HG03280 (cell line): Measurements from ENCODE around the gene TRMT10C.
"Not testable (repeated sequence)": the region's sequence is repeated elsewhere in the genome, so short reads cannot be mapped to it uniquely, and the experiment has no call there.

Experiments used
- ATAC-seq: cut with Tn5 transposase; IDR thresholded peaks from one replicate; pipeline ENCODE4 v1.9.1; 2021; ENCODE audit warnings: mild to moderate bottlenecking, moderate library complexity; ENCODE audit not compliant: unreplicated experiment

Gene TRMT10C

DNA sequence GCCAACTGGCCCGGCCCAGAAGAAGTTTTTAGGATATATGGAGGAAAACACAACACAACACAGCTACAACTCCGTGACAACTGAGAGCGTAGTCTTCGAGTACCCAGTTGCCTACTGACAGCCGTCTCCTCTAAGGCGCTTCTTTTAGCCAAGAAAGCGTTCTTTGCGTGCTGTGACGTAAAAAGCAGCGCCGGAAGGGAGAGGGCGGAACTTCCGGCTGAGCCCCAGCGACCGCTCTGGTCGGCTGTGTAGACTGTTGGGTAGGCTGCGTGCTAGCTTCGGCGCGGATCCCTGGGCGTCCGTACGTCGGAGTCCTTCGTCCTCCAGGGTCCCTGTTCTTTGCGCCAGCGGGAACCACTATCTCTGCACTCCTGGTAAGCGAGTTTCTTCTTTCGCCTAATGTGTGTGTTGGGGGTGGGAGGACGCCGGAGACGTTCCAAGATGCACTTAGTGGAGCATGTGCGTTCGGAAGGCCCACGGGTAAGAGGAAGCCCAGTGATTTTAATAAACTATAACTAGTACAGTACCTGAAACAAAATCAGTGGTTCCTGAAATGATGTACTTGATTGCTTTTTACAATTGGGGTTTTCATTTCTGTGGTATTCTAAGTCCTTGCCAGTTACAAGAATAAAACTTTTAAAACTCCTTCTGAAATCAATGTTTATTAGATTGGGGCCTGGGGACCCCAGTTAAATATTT, at the start of gene TRMT10C:
Gene TRMT10C (plus strand): TSS at position 239 of the 699 bp plus-strand sequence. CDS start 2,914 bp downstream, outside the sequence.
- ATAC-seq = peak; percentile 100

DNA sequence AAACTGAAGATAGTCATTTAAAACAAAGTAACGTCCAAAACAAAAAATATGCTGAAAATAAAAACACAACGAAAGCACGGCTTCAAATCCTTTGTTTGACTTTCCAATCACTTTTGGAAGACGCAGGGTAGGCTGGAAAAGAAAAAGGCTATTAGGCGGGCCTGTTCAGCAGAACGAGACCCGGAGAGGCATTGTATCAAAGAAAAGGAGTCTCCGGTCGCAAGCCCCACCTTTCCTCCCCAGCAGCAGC, 49.3 kb upstream of the TRMT10C start:
- ATAC-seq = peak; percentile 31

DNA sequence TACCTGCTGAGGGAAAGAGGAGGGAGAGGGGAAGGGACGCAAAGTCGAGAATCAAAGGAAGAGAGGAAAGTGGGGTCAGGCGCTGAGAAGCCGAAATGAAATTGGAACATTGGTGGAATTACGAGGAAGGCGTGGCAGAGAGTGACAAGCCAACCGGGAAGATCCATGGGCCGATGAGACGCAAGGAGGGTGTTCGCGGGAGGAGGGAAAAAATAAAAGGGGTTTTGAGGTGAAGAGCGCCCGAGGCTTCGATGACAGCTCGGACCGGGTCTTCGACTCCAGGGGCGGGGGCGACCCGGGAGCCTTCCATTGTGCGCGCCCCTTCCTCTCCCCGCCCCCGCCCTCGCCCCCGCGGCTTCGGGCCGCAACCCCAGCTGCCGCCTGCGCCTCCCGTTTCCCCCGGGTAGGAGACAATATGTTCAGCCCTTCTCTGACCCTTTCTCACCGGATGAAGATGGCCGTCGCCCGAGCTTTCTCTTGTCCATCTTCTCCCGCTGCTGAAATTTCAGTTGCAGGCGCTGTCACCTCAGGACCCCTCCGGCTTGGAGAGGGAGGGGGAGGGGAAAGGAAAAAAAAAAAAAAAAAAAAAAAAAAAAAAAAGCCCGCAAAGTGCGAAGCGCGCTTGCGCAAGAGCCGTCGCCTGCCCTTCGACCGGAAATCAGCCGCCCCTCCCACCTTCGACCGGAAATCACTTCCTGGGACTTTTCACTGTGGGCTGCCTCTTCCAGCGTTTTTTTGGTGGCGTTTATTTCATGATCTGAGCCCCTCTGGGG, 48.8 kb upstream of the TRMT10C start, which contains the start of gene SENP7:
Gene SENP7 (minus strand): TSS at position 567 of the 773 bp plus-strand sequence. CDS start 82 bp downstream, at position 485.
- peak; percentile 49 for ATAC-seq

DNA sequence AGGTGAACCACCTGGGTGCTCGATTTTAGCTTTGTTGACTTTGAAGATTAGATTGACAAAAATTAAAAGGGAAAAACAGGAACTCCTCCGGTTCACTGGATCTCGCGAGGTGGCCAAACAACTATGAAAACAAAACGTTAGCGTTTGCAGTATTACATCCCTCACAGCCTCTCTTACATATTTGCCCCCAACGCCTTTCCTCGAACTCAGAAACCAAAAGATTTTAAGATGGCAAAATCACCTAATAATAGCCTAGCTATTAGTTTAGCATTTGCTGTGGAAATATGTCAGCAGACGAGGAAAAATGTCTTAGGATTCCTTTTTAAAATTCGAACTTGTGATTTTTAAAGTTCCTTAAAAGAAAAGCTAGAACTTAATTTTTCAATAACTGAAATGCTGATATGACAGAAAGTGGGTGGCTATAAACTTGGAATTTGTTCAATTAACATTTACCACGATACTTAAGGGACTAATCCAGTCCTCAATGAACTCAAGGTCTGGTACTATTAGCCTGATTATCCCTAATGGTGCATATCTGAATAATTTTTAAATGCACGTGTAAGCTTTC, 48.2 kb upstream of the TRMT10C start:
- peak; percentile 32 for ATAC-seq

DNA sequence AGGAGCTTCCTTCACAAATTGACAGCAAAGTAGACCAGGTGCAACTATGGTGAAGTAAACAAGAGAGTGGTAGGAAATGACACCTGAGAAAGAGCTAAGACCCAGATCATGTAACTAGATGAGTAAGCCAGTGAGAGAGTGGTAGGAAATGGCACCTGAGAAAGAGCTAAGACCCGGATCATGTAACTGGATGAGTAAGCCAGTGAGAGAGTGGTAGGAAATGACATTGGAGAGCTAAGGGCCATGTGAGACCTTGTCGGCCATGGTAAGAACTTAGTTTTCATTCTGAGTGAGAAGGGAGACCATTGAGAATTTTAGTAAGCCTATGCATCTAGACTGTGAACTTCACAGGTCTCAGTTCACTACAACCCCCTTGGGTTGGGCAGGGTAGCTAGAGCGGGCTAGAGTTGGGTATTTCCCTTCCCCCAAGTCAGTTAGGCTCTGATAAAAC, 43.2 kb upstream of the TRMT10C start:
- ATAC-seq = peak; percentile 98

DNA sequence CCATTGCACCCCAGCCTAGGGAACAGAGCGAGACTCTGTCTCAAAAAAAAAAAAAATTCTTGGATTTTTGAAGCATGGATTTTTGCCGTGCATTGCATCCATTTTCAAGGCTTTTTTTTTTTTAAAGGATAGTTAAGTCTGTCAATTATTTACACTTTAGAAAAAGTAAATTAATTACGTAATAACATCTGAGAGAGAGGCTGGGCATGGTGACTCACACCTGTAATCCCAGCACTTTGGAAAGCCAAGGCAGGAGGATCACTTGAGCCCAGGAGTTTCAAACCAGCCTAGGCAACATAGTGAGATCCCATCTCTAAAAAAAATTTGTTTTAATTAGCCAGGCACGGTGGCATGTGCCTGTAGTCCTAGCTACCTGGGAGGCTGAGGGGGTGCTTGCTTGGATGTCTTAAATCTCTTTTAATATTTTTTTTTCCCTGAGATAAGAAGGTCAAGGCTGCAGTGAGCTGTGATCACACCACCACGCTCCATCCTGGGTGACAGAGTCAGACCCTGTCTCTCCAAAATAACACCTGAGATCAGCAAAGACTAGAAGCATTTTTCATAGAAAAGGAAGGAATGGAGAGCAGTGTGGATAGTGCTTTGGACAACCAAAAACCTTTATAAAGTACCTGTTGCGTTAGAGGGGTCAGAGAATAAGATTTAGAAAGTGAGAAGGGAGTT, 41.8 kb upstream of the TRMT10C start:
- ATAC-seq = no peak

DNA sequence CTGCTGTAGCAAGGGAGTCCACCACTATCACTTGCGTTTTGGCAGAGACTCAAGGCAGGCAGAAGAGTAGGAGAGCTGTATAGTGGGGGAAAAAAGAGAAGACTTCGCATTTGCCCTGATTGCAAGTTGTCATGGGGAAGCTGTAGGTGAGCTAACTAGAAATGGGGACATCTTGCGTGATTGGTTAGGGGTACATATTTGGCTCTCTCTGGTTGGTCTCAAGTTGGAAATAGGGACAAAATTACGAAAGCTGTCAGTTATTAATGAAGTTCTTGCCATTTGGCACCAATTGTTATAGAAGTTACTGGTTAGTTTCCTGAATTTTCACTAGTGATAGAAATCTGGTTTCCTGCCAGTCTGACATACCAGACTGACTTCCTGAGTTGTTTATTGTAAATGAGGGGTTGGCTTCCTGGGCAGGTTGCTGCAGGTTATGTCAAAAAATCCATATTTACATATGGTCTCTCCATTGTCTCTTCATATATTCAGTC, 40.4 kb upstream of the TRMT10C start:
- ATAC-seq = no peak

DNA sequence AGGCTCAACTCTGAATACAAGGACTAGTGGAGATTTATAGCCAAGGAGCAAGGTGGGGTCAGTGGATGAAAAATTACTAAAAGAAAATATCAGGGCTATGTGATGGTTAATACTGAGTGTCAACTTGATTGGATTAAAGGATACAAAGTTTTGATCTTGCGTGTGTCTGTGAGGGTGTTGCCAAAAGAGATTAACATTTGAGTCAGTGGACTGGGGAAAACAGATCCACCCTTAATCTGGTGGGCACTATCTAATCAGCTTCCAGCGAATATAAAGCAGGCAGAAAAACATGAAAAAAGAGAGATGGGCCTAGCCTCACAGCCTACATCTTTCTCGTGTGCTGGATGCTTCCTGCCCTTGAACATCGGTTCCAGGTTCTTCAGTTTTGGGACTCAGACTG, 34.2 kb upstream of the TRMT10C start:
- ATAC-seq = no peak

DNA sequence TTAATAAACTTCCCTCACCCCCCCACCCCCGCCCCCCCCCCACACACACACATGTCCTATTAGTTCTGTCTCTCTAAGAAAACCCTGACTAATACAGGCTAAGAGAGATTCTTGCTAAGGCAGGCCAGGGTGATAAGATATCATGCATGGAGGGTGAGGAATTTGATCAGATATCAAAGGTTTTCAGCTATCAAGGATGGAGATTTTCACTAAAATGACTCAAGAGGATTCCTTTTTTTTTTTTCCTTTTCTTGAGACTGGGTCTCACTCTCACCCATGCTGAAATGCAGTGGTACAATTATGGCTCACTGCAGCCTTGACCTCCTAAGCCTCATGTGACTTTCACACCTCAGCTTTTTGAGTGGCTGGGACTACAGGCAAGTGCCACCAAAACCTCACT, 33.8 kb upstream of the TRMT10C start:
- no peak for ATAC-seq

DNA sequence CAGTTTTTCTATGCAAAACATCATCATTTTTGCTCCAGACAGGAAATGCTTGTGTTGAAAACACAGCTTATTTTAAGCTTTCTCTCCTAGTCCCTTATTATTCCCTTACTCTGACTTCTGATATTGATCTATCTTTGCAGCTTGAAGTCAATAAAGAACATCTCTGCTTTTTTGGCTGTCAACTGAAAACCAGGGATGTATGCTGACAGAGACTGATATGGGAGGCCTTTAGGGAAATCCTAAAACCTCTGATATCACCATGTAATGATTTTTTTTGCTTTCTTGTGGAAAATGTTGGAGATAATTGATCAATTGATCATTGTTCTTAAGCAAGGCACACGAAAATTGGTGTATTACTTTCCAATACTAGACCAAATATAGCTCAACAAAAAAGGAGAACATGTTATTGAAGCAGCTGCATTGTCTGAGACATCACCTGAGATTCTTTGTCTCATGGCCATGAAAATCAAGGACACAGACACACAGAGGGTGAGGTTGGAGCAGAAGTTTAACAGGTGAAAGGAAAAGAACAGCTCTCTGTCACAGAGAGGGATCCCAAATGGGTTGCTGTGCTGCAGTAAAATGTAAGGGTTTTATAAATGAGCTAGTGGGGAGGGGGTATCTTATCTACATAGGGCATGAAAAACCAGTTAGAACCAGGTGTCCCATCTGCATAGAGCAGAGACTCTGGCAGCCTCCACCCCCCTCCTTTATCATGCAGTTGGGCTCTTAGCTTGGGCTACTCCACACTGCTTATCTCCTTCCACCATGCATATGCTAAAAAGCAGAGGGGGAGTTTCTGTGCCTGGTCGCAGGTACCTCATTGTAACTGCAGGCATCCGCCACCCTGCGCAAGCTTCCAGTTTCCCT, 31.6 kb upstream of the TRMT10C start:
- no peak for ATAC-seq

DNA sequence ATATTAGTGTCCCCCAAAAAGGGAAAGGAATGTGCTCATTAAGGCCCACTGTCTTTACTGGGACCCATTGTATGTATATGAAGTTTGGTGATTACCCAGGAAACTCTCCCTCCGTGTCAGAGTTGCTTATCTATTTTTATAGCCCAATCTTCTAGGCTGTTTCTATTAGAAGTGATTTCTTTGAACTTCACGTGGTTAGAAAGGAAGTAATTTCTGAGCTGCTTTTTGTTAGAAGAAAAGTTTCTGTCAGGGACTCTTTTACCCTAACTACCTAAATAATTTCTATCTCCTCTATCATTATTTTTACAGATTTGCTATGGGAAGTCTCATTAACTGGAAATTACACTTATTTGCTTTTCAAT, 31.0 kb upstream of the TRMT10C start:
- no peak for ATAC-seq

DNA sequence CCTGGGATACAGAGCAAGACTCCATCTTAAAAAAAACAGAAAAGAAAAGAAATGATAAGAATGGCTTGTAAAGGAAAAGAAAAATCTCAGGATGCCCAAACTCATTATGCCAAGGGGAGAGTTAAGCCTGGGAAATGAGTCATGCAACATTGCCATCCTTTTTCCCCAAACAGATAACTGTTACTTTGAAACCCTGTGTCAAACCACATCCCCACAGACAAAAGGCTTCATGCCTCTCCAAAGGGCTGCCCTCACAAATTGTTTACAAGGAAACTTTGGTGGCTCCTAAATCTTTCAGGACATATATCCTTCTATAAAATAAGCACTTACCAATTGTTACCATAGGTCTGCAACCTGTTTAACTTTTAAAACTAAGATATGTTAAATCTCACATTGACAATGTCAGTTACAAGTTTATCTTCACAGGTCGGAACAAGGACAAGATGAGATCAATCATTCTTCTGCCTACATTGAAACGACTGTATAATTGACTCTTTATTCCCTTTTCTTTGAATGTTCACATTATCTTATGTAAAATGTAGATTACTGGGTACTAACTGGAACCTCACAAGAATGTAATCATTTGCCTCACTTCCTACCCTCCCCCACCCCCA, 30.1 kb upstream of the TRMT10C start:
- no peak for ATAC-seq

DNA sequence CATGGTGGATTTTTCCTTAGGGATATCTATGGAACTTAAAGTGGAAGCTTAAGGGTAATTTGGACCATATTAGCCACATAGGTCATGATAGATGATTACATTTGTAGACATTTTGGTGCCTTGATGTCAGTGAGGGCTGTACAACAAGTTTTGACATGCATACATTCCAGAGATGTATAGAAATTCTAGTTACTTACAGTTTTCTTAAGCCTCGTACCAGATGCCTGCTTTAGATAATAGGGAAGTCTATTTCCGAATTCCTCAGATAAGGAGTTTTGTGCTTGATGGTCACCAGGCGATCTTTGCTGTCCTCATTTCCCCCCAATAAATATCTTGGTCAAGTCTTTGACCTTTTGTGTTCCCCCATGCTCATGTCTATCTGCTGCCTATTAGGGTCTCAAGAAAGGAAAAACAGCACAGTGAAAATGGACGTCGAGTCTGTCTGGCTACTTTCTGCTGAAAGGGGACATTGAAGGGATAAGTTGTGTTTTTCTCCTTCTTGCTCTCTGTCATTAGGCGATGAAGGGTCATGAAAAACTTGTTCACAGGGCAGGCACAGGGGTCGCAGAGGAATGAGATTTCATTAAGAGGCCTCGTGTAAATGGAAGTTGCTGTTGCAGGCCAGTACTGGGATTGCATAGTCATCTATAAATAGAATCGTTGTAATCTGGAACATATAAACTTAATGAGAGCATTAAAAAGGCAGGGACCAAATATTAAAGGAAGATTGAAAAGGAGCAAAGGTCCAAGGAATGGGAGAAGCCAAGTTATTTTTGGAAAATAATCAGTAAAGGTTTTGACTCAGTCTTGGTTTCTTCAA, 28.7 kb upstream of the TRMT10C start:
- no peak for ATAC-seq

DNA sequence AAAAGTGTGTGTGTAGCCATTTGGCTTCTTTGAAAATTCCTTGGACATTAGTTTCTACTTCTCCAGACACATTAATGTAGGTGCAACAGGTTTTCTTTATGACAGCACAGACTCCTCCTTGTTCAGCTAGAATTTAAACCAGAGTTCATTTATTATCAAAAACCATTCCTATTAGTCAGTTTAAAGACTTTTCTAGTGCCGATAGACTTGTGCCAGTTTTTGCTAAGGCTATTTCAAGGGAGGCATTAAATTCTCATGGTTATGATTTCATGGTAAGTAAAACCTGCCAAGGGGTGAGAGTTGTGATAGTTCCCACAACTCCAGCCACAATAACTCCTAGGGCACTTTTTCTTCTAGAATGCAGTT, 28.1 kb upstream of the TRMT10C start:
- no peak for ATAC-seq

DNA sequence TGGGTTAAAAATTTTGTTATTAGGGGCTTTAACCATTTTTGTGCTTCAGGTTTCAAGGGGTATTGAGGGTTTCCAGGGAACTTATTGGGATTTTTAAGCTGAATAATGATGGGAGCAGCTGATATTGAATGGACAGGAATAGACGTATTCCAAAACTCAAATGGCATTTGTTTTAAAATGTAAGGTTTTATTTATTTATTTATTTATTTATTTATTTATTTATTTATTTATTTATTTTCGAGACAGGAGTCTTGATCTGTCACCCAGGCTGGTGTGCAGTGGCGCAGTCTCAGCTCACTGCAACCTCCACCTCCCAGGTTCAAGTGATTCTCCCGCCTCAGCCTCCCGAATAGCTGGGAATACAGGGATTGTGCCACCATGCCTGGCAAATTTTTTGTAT, 26.4 kb upstream of the TRMT10C start:
- no peak for ATAC-seq

DNA sequence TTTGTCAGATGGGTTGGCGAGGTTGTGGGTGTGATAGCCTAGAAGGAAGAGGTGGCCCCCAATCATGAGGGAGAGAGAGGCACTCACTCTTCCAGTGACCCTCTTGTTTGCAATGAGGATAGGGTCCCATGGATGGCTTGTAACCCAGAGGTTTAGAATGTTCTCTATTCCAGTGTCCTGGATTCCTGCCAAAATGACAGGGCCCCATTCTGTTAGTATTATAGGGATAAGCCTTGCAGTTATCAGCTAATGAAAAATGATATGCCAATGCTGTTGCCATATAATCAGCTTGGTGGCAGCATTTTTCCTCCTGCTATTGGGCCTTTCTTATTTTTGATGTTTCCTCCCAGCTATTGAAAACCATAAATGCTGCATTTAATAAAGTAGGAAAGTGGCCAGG, 25.4 kb upstream of the TRMT10C start:
- ATAC-seq = no peak

DNA sequence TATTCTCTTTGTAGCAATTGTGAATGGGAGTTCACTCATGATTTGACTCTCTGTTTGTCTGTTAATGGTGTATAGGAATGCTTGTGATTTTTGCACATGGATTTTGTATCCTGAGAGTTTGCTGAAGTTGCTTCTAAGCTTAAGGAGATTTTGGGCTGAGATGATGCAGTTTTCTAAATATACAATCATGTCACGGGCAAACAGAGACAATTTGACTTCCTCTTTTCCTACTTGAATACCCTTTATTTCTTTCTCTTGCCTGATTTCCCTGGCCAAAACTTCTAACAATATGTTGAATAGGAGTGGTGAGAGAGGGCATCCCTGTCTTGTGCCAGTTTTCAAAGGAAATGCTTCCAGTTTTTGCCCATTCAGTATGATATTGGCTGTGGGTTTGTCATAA, 24.7 kb upstream of the TRMT10C start:
- ATAC-seq = not testable (repeated sequence)

DNA sequence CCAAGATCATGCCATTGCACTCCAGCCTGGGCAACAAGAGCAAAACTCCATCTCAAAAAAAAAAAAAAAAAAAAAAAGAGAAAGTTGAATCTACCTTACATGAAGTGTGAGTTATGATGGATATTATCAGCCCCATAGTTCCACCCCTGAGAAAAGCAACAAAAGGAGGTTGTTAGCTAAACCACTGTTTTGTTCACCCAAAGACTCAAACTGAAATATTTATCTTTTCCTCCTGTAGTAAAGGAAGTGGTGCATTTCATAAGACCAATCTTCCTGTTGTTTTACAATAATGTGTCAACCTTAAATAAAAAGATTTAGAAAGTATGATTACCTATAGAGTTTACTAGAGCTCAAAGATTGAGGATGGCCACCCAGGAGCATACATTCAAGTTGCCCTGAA, 18.7 kb upstream of the TRMT10C start:
- no peak for ATAC-seq

DNA sequence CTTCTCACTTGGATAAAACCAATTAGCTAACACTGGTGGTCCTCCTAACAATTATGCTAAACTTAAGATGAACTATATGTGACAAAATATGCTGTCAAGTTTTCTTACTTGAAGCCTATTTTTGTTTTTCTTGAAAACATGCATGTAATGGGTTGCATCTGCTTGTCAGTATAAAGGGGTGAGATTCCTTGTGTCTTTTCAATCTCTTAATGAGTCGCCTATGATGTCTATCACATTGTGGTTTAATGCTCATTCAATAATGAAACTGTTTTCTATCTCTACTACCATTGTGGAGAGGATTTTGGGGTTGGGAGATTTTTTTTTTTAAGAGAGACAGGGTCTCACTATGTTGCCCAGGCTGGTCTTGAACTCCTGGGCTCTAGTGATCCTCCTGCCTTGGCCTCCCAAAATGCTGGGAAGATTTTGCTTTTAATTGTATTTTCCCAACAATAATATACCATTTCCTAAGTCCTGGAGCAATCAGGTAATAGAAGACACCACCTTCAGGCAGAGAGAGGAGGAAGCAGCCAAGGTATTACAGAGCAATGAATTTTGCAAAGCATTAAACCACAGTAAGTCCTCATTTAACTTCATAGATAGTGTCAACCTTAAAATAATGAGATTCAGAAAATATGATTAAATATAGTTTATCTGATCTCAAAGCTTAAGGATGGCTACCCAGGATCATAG, 17.4 kb upstream of the TRMT10C start:
- no peak for ATAC-seq
